Measurements from ENCODE around the gene SOAT2.

SOAT2 gene

GRCh38 chr12:53065470-53065869, 37.8 kb upstream of the SOAT2 start:
- no peak for DNase-seq

- peak; percentile 38 to 66 for DNase-seq
Measured at GRCh38 chr12:53065975-53066931, 37.0 kb upstream of the SOAT2 start.

- DNase-seq, result no peak
Measured at GRCh38 chr12:53067074-53067992, 36.0 kb upstream of the SOAT2 start.

- no peak for DNase-seq
Measured at GRCh38 chr12:53067993-53068770, 35.1 kb upstream of the SOAT2 start.

GRCh38 chr12:53068811-53069585, 34.3 kb upstream of the SOAT2 start:
- no peak for DNase-seq

- DNase-seq, result no peak
Measured at GRCh38 chr12:53069621-53070410, 33.5 kb upstream of the SOAT2 start.

GRCh38 chr12:53070877-53071492, 32.3 kb upstream of the SOAT2 start:
- DNase-seq, result no peak

- no peak for DNase-seq
Measured at GRCh38 chr12:53071591-53072551, 31.4 kb upstream of the SOAT2 start.

- DNase-seq, result no peak
Measured at GRCh38 chr12:53073881-53074280, 29.4 kb upstream of the SOAT2 start.

- no peak for DNase-seq
Measured at GRCh38 chr12:53074283-53074998, 28.8 kb upstream of the SOAT2 start.

- no peak for DNase-seq
Measured at GRCh38 chr12:53074999-53075370, 28.3 kb upstream of the SOAT2 start.

- DNase-seq, result no peak
Measured at GRCh38 chr12:53076461-53076860, 26.8 kb upstream of the SOAT2 start.

GRCh38 chr12:53077030-53077429, 26.3 kb upstream of the SOAT2 start:
- DNase-seq, result no peak

GRCh38 chr12:53078425-53079225, 24.7 kb upstream of the SOAT2 start:
- peak in 1 of 2 experiments; percentile 43 for DNase-seq

- peak; percentile 91 to 98 for DNase-seq
Measured at GRCh38 chr12:53079226-53080117, 23.8 kb upstream of the SOAT2 start, which contains the start of gene SPRYD3. SPRYD3 (minus strand) TSS chr12:53079390; CDS start chr12:53079333, 57 bp downstream.

GRCh38 chr12:53082637-53083175, 20.6 kb upstream of the SOAT2 start:
- no peak for DNase-seq

All from NCI-H187 (cell line).